Measurements from ENCODE around the gene WWOX. TPM values are rescaled to one million over a fixed set of nuclear protein-coding genes. Genes with fewer than 3 reads are reported as not detected.

The WWOX gene
- total RNA-seq, 1 experiment from 2014 or later, result 5.3 TPM

DNA sequence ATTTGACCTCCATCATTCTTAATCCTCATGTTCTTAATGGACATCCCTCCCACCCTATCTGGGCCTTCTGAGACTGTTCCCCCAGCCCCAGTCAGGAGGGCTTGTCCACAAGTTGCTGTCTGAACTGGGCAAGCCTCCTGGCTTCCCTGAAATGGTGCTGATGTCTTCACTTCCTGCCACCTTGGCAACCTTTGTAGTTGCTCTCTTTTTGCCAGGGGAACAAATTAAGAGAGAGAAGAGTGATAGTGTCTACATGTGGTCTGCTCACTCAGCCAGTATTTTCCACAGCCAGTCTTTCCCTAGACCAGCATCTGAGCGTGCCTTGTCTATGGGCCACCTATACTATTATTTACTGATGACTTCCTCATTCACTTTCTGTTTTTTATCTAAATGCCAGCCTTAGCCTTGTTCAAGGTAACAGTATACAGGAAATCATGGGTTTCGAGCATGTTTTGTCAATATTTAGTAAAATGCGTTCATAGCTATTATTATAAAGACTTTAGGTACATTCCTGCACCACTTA, 791.0 kb downstream of the WWOX start:
- in situ Hi-C loops (cut with HindIII; ENCODE audit: low pct_unique_long_range_greater_than_20kb, low sequenced_read_pairs), result no loop called here
- no peak for DNase-seq (ENCODE audit: low read depth, low spot score)

DNA sequence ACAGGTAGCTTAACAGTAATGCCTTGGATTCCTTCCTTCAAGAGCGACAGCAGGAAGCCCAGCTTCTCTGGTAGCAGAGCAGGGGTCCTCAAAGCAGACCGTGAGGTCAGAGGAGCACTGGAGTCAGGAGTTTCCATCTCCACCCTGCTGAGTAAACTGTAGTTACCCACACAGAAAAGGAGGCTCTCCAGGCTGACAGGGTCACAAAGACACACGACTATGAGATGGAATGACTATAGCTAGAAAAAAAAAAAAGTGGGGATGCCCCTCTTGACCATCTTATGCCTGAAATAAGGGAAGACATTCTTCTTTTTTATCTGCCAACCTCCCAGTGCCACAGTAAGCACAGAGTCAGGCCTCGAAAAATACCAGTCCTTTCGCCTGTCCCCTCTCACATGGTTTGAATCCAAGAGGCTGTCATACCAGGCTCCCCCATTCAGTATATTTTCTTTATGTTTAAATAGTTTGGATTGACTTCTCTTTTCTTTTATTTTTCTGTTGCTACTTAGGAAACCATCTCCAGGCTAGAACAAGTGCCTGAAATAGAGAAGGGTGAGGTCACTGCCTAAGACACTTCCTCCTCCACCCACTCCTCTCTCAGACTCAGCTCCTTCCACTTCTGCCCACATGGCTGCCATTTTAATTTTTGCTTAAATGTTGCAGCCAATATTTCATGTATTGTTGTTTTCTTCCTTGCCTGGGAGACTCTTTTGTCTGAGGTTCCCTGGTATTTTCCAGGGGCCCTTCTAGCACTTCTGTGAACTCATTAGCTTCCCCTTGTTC, 793.7 kb downstream of the WWOX start:
- in situ Hi-C loops (cut with HindIII; ENCODE audit: low pct_unique_long_range_greater_than_20kb, low sequenced_read_pairs), result no loop called here
- no peak for DNase-seq (ENCODE audit: low read depth, low spot score)

- DNase-seq (ENCODE audit: low read depth, low spot score), result no peak
- in situ Hi-C loops (cut with HindIII; ENCODE audit: low pct_unique_long_range_greater_than_20kb, low sequenced_read_pairs), result no loop called here
These were observed 795.4 kb downstream of the WWOX start for GRCh38 chr16:78894886-78895285.

GRCh38 chr16:78895681-78896080, 796.2 kb downstream of the WWOX start:
- in situ Hi-C loops (cut with HindIII; ENCODE audit: low pct_unique_long_range_greater_than_20kb, low sequenced_read_pairs), result no loop called here
- DNase-seq (ENCODE audit: low read depth, low spot score), result no peak

DNA sequence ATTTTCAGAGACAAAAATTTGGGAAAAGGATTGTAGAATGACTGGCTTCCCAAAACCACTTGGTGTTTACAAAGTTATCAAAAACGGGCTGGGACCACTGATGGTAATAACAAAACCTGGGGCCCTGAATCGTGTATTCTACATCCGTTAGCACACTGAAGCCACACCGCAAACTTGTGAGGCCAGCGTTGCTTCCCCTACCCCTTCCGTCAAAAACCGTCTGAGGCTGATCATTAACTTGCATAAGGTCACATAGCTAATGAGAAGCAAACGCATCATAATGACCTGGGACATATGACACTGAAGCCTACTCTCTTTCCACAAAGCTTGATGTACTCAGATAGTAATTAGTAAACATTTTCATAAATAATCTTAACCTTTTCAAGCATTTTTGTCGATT, 796.8 kb downstream of the WWOX start:
- in situ Hi-C loops (cut with HindIII; ENCODE audit: low pct_unique_long_range_greater_than_20kb, low sequenced_read_pairs), result no loop called here
- no peak for DNase-seq (ENCODE audit: low read depth, low spot score)

DNA sequence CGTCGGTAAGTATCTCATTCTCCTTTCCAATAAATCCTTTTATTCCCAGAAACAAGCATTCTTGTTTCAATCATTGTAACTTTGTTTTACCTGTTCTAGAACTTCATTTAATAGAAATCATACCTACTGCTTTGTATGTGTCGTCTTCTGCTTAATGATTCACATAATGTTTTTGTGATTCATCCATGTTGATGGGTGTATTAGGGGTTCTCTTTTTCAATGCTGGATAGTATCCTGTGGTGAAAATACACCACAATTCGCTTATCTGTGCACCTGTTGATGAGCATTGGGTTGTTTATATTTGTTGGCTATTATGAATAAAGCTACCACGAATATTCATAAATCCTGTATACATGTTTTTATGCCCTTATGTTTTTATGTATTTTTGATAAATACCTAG, 797.8 kb downstream of the WWOX start:
- in situ Hi-C loops (cut with HindIII; ENCODE audit: low pct_unique_long_range_greater_than_20kb, low sequenced_read_pairs), result no loop called here
- no peak for DNase-seq (ENCODE audit: low read depth, low spot score)

DNA sequence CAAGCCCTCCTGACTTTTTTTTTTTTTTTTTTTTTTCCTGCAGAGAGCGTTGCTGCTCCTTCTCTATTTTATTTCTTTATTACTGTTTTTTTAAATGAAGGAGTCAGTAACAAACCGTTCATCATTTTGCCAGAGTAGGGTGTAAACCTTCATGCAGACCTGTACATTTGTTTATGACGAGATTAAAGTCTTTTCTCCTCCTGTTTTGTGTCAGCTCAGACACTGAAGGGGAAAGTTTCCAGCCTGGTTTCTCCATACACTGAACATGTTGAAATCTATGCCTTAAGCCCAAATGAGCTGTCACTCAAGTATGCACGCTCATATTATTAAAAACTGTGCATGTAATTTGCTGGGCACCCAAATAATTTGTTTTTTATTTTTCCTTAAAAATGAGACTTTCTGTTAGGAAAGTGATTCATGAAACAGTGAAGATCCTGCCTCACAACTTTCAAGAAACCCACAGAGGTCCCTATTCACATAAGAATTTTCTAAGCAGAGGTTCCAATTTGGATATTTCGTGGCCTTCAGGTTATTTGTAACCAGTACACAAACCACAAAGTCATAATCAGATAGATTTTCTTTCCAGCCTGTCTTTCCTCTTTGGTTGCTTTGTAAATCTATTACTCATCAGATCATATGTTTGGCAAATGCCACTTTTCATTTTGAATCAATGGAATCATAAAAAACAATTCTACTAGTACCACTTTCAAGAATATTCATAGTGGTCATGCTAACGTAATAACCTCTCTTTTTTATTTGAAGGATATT, 800.8 kb downstream of the WWOX start:
- DNase-seq (ENCODE audit: low read depth, low spot score), result no peak
- in situ Hi-C loops (cut with HindIII; ENCODE audit: low pct_unique_long_range_greater_than_20kb, low sequenced_read_pairs), result no loop called here

DNA sequence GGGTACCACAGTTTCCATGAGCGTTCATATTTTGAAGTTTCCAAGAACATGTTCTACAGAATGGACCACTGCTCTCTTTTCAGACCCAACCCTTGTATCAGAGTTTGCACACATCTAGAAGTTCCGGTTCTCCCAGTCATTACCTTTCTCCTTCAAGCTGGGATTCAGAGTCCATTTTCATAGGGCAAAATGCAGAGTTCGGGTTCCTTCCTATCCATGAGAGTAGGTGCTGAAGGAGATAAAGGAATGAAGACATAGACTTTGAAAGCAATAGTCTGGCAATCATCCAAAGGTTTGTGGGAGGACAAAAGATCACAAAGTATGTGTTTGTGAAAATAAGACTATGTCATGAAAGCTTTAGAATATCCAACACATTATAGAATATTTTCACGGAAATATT, 801.5 kb downstream of the WWOX start:
- DNase-seq (ENCODE audit: low read depth, low spot score), result no peak
- in situ Hi-C loops (cut with HindIII; ENCODE audit: low pct_unique_long_range_greater_than_20kb, low sequenced_read_pairs), result no loop called here

DNA sequence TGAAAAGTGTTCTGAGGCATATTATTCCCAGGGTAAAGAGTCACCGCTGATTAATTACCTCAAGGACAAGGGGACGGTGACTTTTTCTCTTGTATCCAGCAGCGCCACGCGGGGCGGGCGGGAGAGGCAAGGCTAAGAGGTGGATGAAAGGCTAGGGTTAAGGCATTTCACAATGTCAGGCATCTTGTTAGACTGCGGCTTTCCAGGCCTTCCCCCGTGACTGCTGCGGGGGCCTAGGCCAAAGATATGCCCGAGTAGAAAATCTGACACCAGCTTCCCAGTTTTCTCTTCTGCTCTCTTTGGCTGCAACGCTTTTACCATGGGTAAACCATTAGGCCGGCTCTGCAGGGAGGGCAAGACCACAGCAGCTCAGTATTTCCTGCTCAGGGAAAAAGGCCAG, 802.9 kb downstream of the WWOX start:
- DNase-seq (ENCODE audit: low read depth, low spot score), result no peak
- in situ Hi-C loops (cut with HindIII; ENCODE audit: low pct_unique_long_range_greater_than_20kb, low sequenced_read_pairs), result no loop called here

GRCh38 chr16:78903237-78903636, 803.8 kb downstream of the WWOX start:
- no peak for DNase-seq (ENCODE audit: low read depth, low spot score)
- in situ Hi-C loops (cut with HindIII; ENCODE audit: low pct_unique_long_range_greater_than_20kb, low sequenced_read_pairs), result no loop called here

DNA sequence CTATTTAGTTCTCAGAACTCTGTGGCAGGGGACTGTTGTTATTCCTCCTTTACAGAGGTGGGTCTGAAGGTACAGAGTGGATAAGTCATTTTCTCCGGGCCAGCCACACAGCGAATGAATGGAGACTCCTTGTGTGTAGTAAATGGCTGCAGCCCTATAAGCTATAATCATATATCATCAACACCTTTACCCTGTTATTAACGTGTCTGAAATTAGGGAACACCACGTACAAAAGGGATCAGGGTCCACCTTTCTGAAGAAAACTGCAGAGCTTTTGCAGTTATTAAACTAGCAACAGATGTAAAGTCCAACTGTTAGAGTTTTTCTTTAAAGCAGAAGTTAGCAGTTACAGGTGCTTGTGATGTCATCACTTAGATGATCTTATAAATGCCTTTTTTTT, 804.4 kb downstream of the WWOX start:
- no peak for DNase-seq (ENCODE audit: low read depth, low spot score)
- in situ Hi-C loops (cut with HindIII; ENCODE audit: low pct_unique_long_range_greater_than_20kb, low sequenced_read_pairs), result no loop called here

DNA sequence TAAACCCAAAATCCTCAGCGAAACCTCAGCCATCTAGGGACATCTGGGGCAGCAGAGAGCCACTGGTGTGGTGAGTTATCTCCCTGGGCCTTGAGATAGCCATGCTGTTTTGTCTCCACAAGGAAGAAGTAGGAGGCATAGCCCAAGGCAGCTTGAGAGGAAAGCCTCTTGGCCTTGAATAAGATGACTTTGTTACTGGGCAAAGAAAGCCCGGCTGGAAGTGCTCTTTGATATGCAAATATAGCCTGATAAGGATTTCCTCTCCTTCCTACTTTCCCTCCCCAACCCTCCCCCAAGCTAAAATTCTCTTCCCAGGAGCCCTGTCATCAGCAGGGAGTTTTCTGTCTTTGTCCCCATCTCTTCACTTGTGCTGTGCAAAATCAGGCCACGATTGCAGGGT, 806.7 kb downstream of the WWOX start:
- in situ Hi-C loops (cut with HindIII; ENCODE audit: low pct_unique_long_range_greater_than_20kb, low sequenced_read_pairs), result no loop called here

GRCh38 chr16:78909226-78909625, 809.8 kb downstream of the WWOX start:
- DNase-seq (ENCODE audit: low read depth, low spot score), result no peak
- in situ Hi-C loops (cut with HindIII; ENCODE audit: low pct_unique_long_range_greater_than_20kb, low sequenced_read_pairs), result no loop called here

More for the DNA sequence above, 806.7 kb downstream of the WWOX start:
- no peak for DNase-seq (ENCODE audit: low read depth, low spot score)

DNA sequence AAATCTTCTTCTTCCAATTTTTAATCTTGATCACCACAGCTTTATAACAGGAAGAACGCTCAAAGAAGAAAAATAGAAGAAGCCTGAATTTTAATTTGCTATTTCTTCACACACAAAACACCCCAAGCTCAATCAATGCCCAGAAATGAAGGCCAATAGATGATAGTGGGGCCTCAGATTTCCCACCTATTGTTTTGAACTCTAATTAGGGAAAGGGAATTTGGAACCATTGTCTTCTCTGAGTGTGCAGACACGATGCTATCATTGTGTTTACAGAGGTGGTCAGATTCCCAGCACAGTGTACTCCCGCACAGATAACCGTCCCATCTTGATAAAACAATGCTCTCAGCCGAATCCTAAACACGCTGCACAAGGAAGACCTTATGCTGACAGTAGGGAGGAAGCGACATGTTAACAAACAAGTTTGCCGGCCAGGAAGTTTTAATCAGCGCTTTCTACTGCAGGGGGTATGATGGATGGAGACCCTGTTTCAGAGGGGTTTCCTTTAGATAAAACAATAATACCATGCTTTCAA, 816.4 kb downstream of the WWOX start:
- in situ Hi-C loops (cut with HindIII; ENCODE audit: low pct_unique_long_range_greater_than_20kb, low sequenced_read_pairs), result no loop called here
- DNase-seq (ENCODE audit: low read depth, low spot score), result no peak

- DNase-seq (ENCODE audit: low read depth, low spot score), result no peak
These were observed 817.6 kb downstream of the WWOX start for GRCh38 chr16:78916928-78917545.

GRCh38 chr16:78918805-78919305, 819.4 kb downstream of the WWOX start:
- no peak for DNase-seq (ENCODE audit: low read depth, low spot score)
- in situ Hi-C loops (cut with HindIII; ENCODE audit: low pct_unique_long_range_greater_than_20kb, low sequenced_read_pairs), result no loop called here

More at GRCh38 chr16:78916928-78917545, 817.6 kb downstream of the WWOX start:
- in situ Hi-C loops (cut with HindIII; ENCODE audit: low pct_unique_long_range_greater_than_20kb, low sequenced_read_pairs), result no loop called here

- in situ Hi-C loops (cut with HindIII; ENCODE audit: low pct_unique_long_range_greater_than_20kb, low sequenced_read_pairs), result no loop called here
- DNase-seq (ENCODE audit: low read depth, low spot score), result no peak
These were observed 820.4 kb downstream of the WWOX start for GRCh38 chr16:78919852-78920251.

DNA sequence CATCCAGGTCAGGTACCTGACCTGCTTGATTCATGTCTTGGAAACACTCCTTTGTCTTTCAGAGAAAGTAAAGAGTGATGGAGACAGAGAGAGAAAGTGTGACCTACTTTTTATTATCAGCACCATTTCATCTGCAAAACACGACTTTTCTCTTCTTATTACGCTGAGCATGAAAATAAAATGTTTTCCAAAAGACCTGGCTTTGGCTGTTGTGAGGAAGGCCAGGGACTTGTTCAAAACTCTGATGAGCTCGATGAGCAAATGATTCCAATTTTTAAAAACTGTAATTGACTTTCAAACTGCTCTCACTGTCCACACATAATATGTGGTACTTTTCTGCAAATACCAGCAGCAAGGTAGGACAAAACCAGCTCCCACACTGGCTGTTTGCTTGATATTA, 821.2 kb downstream of the WWOX start:
- in situ Hi-C loops (cut with HindIII; ENCODE audit: low pct_unique_long_range_greater_than_20kb, low sequenced_read_pairs), result no loop called here
- no peak for DNase-seq (ENCODE audit: low read depth, low spot score)
